ENCODE results near the gene LINGO1.

Gene LINGO1

DNA sequence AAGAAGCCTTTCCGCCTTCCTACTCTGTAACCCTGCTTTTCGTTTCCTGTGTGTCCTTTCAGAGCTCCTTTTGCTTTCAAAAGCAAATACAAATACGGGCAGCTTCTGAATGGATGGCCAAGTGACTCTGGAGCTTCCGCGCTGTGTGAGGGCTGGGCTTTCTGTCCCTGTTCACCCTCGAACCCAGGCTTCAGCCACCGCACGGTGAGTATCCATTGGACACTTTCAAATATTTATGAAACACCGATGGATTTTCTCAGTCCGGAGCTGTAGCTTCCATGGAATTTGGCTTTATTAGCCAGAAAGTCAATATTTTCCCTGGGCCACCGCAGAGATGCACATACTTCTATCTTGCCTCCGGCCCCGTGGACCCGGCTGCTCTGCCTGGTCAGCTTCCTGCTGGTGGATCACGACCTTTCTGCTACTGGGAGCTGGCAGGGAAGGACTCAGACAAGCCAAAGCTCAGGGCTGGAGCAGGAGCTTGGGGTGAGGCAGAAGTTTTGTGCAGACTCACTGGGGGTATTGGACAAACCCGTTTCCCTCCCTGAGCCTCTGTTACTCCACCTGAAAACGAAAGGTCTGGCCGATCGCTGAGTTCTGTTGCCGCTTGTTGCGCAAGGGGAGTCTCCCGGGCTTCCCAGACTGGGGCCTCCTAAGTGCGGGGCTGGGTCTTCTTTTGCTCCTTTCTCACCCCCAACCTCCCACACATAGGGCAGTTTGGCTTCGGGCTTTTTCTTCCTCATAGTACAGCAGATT lies 63.6 kb downstream of the LINGO1 start:
- no peak for DNase-seq

GRCh38 chr15:77568014-77568972 lies 64.4 kb downstream of the LINGO1 start:
- DNase-seq = no peak

- no peak for DNase-seq
These were observed 65.5 kb downstream of the LINGO1 start for GRCh38 chr15:77567202-77567601.

GRCh38 chr15:77566092-77566491 lies 66.6 kb downstream of the LINGO1 start:
- DNase-seq = no peak

DNA sequence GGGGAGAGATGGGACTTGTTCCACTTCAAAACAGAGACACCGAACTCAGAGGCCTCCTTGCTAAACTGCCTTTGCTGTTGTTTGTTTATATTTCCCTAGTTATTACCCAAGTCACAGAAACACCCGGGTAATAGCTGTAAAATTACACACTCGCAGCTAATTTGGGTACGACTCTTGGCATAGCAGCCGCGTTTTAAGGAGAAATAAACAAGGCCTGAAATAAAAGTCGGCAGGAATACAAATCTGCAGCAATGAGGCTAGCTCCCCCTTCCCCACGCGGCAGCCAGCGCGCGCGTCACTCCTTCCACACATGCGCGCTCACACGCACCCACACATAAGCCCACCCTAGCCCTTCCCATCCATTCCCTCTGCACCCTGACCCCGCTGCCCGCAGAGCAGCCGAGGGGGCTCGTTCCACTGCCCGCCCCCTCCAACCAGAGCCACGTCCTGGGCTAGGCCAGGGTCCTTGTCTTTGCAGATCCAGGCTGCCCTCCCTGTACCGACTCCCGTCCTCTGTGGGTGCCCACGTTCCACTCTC lies 67.3 kb downstream of the LINGO1 start:
- no peak for DNase-seq

DNA sequence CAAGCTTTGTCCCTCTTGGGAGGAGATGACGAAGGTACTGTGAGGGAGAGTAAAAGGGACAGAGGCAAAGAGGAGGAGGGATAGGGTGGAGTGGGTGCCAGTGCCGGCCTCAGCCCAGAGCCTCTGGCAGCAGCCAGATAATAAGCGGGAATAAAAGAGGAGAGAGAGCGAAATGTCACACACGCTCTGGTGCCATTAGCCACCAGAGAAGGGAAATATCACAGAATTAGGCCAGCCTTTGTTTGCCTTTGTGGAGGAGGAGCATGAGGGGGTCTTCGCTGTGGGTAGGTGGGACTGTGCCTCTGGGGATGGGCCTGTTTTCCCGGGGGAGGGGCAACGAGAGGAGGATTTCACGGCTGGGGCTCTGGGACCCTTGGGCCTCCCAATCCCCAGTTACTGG lies 67.8 kb downstream of the LINGO1 start:
- no peak for DNase-seq

- no peak for DNase-seq
These were observed 68.4 kb downstream of the LINGO1 start for GRCh38 chr15:77564341-77564740.

DNA sequence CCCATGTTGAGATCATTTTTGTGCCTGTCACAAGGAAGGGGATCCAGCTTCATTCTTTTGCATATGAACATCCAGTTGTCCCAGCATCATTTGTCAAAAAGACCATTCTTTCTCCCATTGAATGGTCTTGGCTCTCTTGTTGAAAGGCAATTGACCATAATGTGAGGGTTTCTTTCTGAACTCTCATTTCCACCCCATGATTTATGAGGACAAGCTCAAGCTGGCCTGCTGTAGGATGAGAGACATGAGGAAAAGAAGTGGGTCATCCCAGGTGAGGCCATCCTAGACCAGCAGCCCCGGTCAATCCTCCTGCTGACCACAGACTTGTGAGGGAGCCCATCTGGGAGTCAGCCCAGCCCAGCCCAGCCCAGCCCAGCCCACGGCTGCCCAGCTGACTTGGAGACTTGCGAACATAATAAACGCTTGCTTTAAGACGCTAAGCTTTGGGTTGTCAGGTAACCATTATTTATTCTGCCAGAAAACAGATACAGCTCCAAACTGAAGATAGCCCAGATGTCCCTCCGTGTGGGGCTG lies 69.0 kb downstream of the LINGO1 start:
- no peak for DNase-seq
